ENCODE results near the gene SHH. TPM values are rescaled to one million over a fixed set of nuclear protein-coding genes. Genes with fewer than 3 reads are reported as not detected.

The SHH gene
- total RNA-seq, 1 experiment from 2014 or later, result 22.9 TPM

GRCh38 chr7:155856656-155857055, 44.4 kb upstream of the SHH start:
- H3K9me3 ChIP-seq (ENCODE audit: control insufficient read depth, insufficient read depth, low read depth, low read length), result no peaks in the 10 kb centered on the region
- POLR2A ChIA-PET, result no interaction called here
- in situ Hi-C loops (cut with HindIII; ENCODE audit: low pct_unique_long_range_greater_than_20kb, low sequenced_read_pairs), result no loop called here
- H3K27ac ChIP-seq (ENCODE audit: low read length), result no peak overlapping the region
- CTCF ChIA-PET, result no interaction called here
- no peak overlapping the region for H3K4me3 ChIP-seq (ENCODE audit: low read depth in 2 of 2, low read length in 2 of 2)
- H3K4me1 ChIP-seq (ENCODE audit: control insufficient read depth, insufficient read depth, low read length), result peaks cover 22% of the 10 kb centered on the region
- BruUV-seq (replicated peaks), result no TSS peak
- DNase-seq (ENCODE audit: low read depth, low spot score) (no peak), ATAC-seq (no peak)
- intact Hi-C loops (cut with micrococcal nuclease; ENCODE audit: unreplicated experiment), result no loop called here
- no peaks in the 10 kb centered on the region for H3K36me3 ChIP-seq (ENCODE audit: control insufficient read depth, insufficient read depth, low read length)
- TF ChIP-seq SIN3A (IDR thresholded peaks at IDR 0.05; ENCODE audit: borderline replicate concordance, insufficient read depth, low read depth, low read length) (no peak), REST (IDR thresholded peaks at IDR 0.05; ENCODE audit: insufficient read depth in 1 of 2, low read depth in 2 of 2, low read length in 1 of 2) (no peak), TCF7L2 (IDR thresholded peaks at IDR 0.05; ENCODE audit: low read depth, low read length) (no peak), POLR2AphosphoS5 (IDR thresholded peaks at IDR 0.05; ENCODE audit: low read depth, low read length) (no peak), CTCF (IDR thresholded peaks at IDR 0.05) (no peak)
- H3K27me3 ChIP-seq (ENCODE audit: control insufficient read depth, insufficient read depth, low read length), result no peaks in the 10 kb centered on the region

- DNase-seq (ENCODE audit: low read depth, low spot score) (no peak), ATAC-seq (no peak)
- H3K27me3 ChIP-seq (ENCODE audit: control insufficient read depth, insufficient read depth, low read length), result no peaks in the 10 kb centered on the region
- no peaks in the 10 kb centered on the region; the same call in 1 of the 2 replicates for H3K4me1 ChIP-seq (ENCODE audit: control insufficient read depth, insufficient read depth, low read length)
- no peaks in the 10 kb centered on the region for H3K36me3 ChIP-seq (ENCODE audit: control insufficient read depth, insufficient read depth, low read length)
- TF ChIP-seq TCF7L2 (IDR thresholded peaks at IDR 0.05; ENCODE audit: low read depth, low read length) (no peak), POLR2AphosphoS5 (IDR thresholded peaks at IDR 0.05; ENCODE audit: low read depth, low read length) (no peak), SIN3A (IDR thresholded peaks at IDR 0.05; ENCODE audit: borderline replicate concordance, insufficient read depth, low read depth, low read length) (no peak), CTCF (IDR thresholded peaks at IDR 0.05) (no peak), REST (IDR thresholded peaks at IDR 0.05; ENCODE audit: insufficient read depth in 1 of 2, low read depth in 2 of 2, low read length in 1 of 2) (no peak)
- intact Hi-C loops (cut with micrococcal nuclease; ENCODE audit: unreplicated experiment), result no loop called here
- no peak overlapping the region for H3K27ac ChIP-seq (ENCODE audit: low read length)
- no TSS peak for BruUV-seq (replicated peaks)
- POLR2A ChIA-PET, result no interaction called here
- H3K4me3 ChIP-seq (ENCODE audit: low read depth in 2 of 2, low read length in 2 of 2), result no peak overlapping the region
- CTCF ChIA-PET, result no interaction called here
- H3K9me3 ChIP-seq (ENCODE audit: control insufficient read depth, insufficient read depth, low read depth, low read length), result no peaks in the 10 kb centered on the region
- in situ Hi-C loops (cut with HindIII; ENCODE audit: low pct_unique_long_range_greater_than_20kb, low sequenced_read_pairs), result no loop called here
These were observed 40.4 kb upstream of the SHH start for GRCh38 chr7:155852426-155853301.

Data from Panc1 (cell line).